Panc1 (cell line): ENCODE measurements around the gene C9orf153. TPM values are rescaled to one million over a fixed set of nuclear protein-coding genes. Genes with fewer than 3 reads are reported as not detected.
A peak's percentile ranks its signal among the peaks of the same experiment; 100 is the strongest.

Experiments used
- ATAC-seq: fragments of 200-7000 bp; cut with Tn5 transposase; 2 replicates; pipeline ENCODE4 v1.9.1; 2020; ENCODE audit warnings: mild to moderate bottlenecking, moderate library complexity
- BruUV-seq: library from RNA; stranded (reverse); fragments of 400-500 nt; replicated peaks from 2 replicates; lab custom pipeline; 2021; lab: Mats Ljungman, UMichigan
- CTCF ChIA-PET: fragments of 300-600 bp; sonication (Branson Sonifier 250); formaldehyde crosslinking; loops from one replicate; lab custom pipeline; 2022; ENCODE audit warnings: antibody characterized with exemption; lab: Charles Lee
- POLR2A ChIA-PET: fragments of 300-600 bp; sonication (Branson Sonifier 250); formaldehyde crosslinking; loops from one replicate; lab custom pipeline; 2022; ENCODE audit warnings: antibody characterized with exemption; lab: Charles Lee
- DNase-seq: peaks from one replicate; pipeline ENCODE4 v3.0.0-alpha.2; 2010; ENCODE audit warnings: low read depth, low spot score
- H3K27ac ChIP-seq: 2 replicates; pipeline ENCODE4 v1.5.1; 2011; ENCODE audit warnings: mild to moderate bottlenecking, low read length, inconsistent platforms
- H3K27me3 ChIP-seq: fragments of 200-500 bp; sonication (Bioruptor generic); 2 replicates; pipeline ENCODE4 v1.6.0; 2014; ENCODE audit warnings: low read length, inconsistent platforms; ENCODE audit not compliant: control insufficient read depth, insufficient read depth
- H3K36me3 ChIP-seq: fragments of 200-500 bp; sonication (Bioruptor generic); 2 replicates; pipeline ENCODE4 v1.5.1; 2014; ENCODE audit warnings: inconsistent platforms, mild to moderate bottlenecking, low read length, moderate library complexity; ENCODE audit not compliant: control insufficient read depth, insufficient read depth
- H3K4me1 ChIP-seq: 2 replicates; pipeline ENCODE4 v1.5.1; 2011; ENCODE audit warnings: inconsistent platforms, mild to moderate bottlenecking, low read length, moderate library complexity; ENCODE audit not compliant: control insufficient read depth, insufficient read depth
- H3K4me3 ChIP-seq, 2 experiments: 2 replicates each; pipeline ENCODE4 v1.5.1; 2011 to 2012; ENCODE audit warnings: low read depth in 2 of 2, low read length in 2 of 2, mild to moderate bottlenecking in 2 of 2, inconsistent platforms in 1 of 2, moderate library complexity in 1 of 2
- H3K9me3 ChIP-seq: fragments of 200-500 bp; sonication (Bioruptor generic); 2 replicates; pipeline ENCODE4 v1.5.1; 2014; ENCODE audit warnings: low read depth, mild to moderate bottlenecking, inconsistent platforms, low read length, moderate library complexity; ENCODE audit not compliant: control insufficient read depth, insufficient read depth
- POLR2AphosphoS5 ChIP-seq: IDR thresholded peaks from 2 replicates; pipeline ENCODE4 v1.6.1; 2012; ENCODE audit warnings: mild to moderate bottlenecking, low read depth, low read length, moderate library complexity
- SIN3A ChIP-seq: IDR thresholded peaks from 2 replicates; pipeline ENCODE4 v1.6.1; 2012; ENCODE audit warnings: low read depth, mild to moderate bottlenecking, low read length, moderate library complexity, borderline replicate concordance; ENCODE audit not compliant: insufficient read depth
- TCF7L2 ChIP-seq: IDR thresholded peaks from 2 replicates; pipeline ENCODE4 v1.6.1; 2011; ENCODE audit warnings: mild to moderate bottlenecking, low read depth, low read length, inconsistent platforms
- in situ Hi-C: cut with HindIII; loops from 2 replicates; pipeline ENCODE4 v1.10.0; 2016; ENCODE audit warnings: low sequenced_read_pairs, low pct_unique_long_range_greater_than_20kb
- intact Hi-C: fragments of 100-400 bp; cut with micrococcal nuclease; formaldehyde crosslinking; loops from one replicate; pipeline ENCODE4 v1.10.0; 2022; ENCODE audit not compliant: unreplicated experiment
- total RNA-seq: library from RNA; stranded (reverse); gene quantifications from one replicate; pipeline ENCODE4 v1.2.1, GENCODE V29; 2021; ENCODE audit not compliant: unreplicated experiment
- TF ChIP-seq, protein P1 (sequence below): fragments of 450-650 bp; IDR thresholded peaks from 2 replicates; pipeline ENCODE4 v1.5.1; 2017; ENCODE audit warnings: mild to moderate bottlenecking
- TF ChIP-seq, protein P2 (sequence below), 2 experiments: IDR thresholded peaks; 2 replicates each; pipeline ENCODE4 v1.6.1; 2011 to 2012; ENCODE audit warnings: low read depth in 2 of 2, control low read depth in 1 of 2, low read length in 1 of 2, mild to moderate bottlenecking in 1 of 2, moderate library complexity in 1 of 2; ENCODE audit not compliant: insufficient read depth in 1 of 2

C9orf153 gene
- total RNA-seq, 1 experiment from 2014 or later: not detected

DNA sequence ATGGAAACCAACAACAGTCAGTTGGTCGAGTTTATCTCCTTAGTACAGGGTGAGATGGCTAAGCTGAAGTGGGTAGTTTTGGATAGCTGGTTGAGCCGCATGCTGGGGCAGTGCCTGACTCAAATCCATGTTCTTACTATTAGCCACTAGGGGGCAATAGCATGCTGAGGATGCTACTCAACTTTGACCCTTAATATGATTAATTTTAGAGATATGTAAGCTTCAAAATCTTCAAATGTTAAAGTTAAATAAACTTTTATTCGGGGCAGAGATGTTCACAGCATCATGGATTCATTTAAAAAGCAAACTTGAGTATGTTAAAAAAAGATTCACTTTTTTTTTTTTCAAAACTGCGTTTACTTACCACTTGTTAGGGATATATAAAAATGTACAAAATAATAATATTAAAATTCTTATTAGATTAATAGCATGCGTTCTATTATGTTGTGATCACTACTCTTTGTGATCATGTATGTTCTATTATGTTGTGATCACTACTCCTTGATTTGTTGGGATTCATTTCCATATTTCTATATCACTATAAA lies 57.0 kb downstream of the C9orf153 start:
- H3K27ac ChIP-seq: no peak overlapping the region
- no peaks in the 10 kb centered on the region for H3K27me3 ChIP-seq
- H3K9me3 ChIP-seq: no peaks in the 10 kb centered on the region
- in situ Hi-C loops (no loop called here), intact Hi-C loops (no loop called here)
- TF ChIP-seq, protein P1, sequence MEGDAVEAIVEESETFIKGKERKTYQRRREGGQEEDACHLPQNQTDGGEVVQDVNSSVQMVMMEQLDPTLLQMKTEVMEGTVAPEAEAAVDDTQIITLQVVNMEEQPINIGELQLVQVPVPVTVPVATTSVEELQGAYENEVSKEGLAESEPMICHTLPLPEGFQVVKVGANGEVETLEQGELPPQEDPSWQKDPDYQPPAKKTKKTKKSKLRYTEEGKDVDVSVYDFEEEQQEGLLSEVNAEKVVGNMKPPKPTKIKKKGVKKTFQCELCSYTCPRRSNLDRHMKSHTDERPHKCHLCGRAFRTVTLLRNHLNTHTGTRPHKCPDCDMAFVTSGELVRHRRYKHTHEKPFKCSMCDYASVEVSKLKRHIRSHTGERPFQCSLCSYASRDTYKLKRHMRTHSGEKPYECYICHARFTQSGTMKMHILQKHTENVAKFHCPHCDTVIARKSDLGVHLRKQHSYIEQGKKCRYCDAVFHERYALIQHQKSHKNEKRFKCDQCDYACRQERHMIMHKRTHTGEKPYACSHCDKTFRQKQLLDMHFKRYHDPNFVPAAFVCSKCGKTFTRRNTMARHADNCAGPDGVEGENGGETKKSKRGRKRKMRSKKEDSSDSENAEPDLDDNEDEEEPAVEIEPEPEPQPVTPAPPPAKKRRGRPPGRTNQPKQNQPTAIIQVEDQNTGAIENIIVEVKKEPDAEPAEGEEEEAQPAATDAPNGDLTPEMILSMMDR: peak; percentile 80
- no peak for TF ChIP-seq SIN3A
- ChIA-PET CTCF (interaction anchor here (0.5 to 1.7 kb wide), 6 partner anchors 15 to 1127 kb away, joined by 3 to 5 read pairs (median 3); no protein-coding TSS in a partner anchor), POLR2A (no interaction called here)
- H3K36me3 ChIP-seq: no peaks in the 10 kb centered on the region
- BruUV-seq: no TSS peak
- no peaks in the 10 kb centered on the region for H3K4me1 ChIP-seq
- peak; percentile 89 for ATAC-seq
- H3K4me3 ChIP-seq: no peak overlapping the region
- DNase-seq: peak; percentile 22

DNA sequence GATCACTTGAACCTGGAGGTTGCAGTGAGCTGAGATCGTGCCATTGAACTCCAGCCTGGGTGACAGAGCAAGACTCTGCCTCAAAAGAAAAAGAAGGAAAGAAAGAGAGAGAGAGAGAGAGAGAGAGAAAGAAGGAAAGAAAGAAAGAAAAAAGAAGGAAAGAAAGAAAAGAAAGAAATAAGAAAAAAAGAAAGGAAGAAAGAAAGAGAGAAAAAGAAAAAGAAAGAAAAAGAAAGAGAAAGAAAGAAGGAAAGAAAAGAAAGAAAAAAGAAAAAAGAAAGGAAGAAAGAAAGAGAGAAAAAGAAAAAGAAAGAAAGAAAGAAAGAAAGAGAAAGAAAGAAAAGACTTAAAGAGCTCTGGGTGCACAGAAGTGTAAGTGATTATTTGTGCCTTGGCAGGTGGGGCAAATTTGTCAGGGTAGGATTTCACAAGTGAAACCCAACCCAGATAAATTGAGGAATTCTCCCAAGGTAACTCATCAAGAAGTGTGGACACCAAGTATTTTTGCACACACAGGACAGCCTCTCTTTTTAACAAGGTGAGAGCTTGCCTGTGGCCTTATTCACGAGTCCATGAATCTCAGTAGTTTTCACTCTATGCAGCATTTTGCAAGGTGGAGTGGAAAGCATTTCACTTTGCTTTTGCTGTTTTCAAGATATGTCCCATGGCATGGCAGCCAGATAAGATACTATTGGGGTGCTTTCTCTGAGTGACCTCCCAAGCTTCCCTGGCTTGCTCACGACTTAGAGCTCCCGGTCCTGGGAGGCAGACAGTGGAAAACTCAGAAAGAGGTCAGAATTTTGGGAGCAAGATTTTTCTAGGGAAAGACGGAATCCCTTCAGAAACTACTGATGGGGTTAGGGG lies 57.8 kb downstream of the C9orf153 start:
- intact Hi-C loops (no loop called here), in situ Hi-C loops (no loop called here)
- no TSS peak for BruUV-seq
- DNase-seq: no peak
- CTCF ChIA-PET: interaction anchor here (0.5 to 1.7 kb wide), 6 partner anchors 16 to 1127 kb away, joined by 3 to 5 read pairs (median 3); no protein-coding TSS in a partner anchor
- H3K4me1 ChIP-seq: no peaks in the 10 kb centered on the region
- H3K9me3 ChIP-seq: no peaks in the 10 kb centered on the region
- no peaks in the 10 kb centered on the region for H3K27me3 ChIP-seq
- H3K27ac ChIP-seq: no peak overlapping the region
- peak; percentile 45; the same call in 1 of the 2 replicates for ATAC-seq
- H3K36me3 ChIP-seq: no peaks in the 10 kb centered on the region
- POLR2A ChIA-PET: no interaction called here
- no peak overlapping the region for H3K4me3 ChIP-seq
- TF ChIP-seq, protein P2, sequence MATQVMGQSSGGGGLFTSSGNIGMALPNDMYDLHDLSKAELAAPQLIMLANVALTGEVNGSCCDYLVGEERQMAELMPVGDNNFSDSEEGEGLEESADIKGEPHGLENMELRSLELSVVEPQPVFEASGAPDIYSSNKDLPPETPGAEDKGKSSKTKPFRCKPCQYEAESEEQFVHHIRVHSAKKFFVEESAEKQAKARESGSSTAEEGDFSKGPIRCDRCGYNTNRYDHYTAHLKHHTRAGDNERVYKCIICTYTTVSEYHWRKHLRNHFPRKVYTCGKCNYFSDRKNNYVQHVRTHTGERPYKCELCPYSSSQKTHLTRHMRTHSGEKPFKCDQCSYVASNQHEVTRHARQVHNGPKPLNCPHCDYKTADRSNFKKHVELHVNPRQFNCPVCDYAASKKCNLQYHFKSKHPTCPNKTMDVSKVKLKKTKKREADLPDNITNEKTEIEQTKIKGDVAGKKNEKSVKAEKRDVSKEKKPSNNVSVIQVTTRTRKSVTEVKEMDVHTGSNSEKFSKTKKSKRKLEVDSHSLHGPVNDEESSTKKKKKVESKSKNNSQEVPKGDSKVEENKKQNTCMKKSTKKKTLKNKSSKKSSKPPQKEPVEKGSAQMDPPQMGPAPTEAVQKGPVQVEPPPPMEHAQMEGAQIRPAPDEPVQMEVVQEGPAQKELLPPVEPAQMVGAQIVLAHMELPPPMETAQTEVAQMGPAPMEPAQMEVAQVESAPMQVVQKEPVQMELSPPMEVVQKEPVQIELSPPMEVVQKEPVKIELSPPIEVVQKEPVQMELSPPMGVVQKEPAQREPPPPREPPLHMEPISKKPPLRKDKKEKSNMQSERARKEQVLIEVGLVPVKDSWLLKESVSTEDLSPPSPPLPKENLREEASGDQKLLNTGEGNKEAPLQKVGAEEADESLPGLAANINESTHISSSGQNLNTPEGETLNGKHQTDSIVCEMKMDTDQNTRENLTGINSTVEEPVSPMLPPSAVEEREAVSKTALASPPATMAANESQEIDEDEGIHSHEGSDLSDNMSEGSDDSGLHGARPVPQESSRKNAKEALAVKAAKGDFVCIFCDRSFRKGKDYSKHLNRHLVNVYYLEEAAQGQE (IDR thresholded peaks at IDR 0.05; ENCODE audit: insufficient read depth in 1 of 2, low read depth in 2 of 2, low read length in 1 of 2): no peak
- TF ChIP-seq TCF7L2 (no peak), SIN3A (no peak), POLR2AphosphoS5 (no peak)
- TF ChIP-seq, protein P1: no peak
